GM21619 (cell line): ENCODE data around the gene NCKAP5.

Experiments used
- ATAC-seq: cut with Tn5 transposase; IDR thresholded peaks from one replicate; pipeline ENCODE4 v1.9.1; 2021; ENCODE audit not compliant: unreplicated experiment

NCKAP5 gene

GRCh38 chr2:133293544-133294353, 274.5 kb downstream of the NCKAP5 start:
- no peak for ATAC-seq

GRCh38 chr2:133292259-133292658, 276.0 kb downstream of the NCKAP5 start:
- no peak for ATAC-seq

GRCh38 chr2:133287709-133288108, 280.6 kb downstream of the NCKAP5 start:
- no peak for ATAC-seq

- no peak for ATAC-seq
Measured at GRCh38 chr2:133286326-133286922, 281.8 kb downstream of the NCKAP5 start.

GRCh38 chr2:133273031-133273430, 295.2 kb downstream of the NCKAP5 start:
- no peak for ATAC-seq

DNA sequence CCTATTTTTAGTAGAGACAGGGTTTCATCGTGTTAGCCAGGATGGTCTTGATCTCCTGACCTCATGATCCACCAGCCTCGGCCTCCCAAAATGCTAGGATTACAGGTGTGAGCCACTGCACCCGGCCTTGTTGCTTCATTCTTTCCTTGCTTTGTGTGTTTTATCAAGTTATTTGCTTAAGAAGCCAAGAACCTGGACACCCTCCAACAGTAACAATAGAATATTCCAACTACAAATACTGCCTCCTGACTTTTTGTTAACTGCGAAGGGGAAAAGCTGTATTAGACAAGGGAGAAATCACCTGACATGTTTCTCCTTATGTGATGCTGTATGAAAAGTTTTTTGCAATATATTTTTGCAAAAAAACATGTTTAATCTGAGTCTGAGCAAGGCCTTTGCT, 297.2 kb downstream of the NCKAP5 start:
- ATAC-seq, result no peak

- no peak for ATAC-seq
Measured at GRCh38 chr2:133270550-133270949, 297.7 kb downstream of the NCKAP5 start.

DNA sequence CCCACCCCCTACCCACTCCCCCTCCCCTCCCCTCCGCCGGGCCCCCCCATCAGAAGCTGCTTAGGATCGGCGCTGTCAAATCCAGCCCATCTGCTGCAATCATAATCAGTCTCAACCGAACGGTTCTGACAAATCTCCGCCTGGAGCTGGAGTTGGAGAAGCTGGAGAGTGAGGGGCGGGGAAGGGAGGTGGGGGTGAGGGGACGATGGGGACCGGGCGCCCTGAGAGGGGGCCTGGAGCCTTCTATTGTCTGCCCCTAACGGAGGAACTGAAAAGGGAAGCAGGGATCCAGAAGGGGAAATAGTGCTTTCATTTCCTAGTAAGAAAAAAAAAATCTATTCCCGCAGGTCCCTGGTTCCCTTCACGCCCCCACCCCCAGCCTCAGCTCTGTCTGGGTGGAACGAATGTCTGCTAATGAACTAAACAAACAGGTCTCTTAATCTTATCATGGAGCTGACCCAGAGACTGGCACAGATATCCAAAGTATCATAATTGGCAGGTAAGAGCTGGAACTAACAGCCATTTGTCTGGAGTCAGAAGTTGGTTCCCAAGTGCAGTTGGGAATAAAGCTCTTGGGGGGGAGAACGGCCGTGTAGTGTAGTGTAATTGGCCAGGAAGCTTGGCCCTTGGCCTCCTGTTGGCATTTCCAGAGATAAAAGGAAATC, 301.2 kb downstream of the NCKAP5 start:
- ATAC-seq, result no peak

DNA sequence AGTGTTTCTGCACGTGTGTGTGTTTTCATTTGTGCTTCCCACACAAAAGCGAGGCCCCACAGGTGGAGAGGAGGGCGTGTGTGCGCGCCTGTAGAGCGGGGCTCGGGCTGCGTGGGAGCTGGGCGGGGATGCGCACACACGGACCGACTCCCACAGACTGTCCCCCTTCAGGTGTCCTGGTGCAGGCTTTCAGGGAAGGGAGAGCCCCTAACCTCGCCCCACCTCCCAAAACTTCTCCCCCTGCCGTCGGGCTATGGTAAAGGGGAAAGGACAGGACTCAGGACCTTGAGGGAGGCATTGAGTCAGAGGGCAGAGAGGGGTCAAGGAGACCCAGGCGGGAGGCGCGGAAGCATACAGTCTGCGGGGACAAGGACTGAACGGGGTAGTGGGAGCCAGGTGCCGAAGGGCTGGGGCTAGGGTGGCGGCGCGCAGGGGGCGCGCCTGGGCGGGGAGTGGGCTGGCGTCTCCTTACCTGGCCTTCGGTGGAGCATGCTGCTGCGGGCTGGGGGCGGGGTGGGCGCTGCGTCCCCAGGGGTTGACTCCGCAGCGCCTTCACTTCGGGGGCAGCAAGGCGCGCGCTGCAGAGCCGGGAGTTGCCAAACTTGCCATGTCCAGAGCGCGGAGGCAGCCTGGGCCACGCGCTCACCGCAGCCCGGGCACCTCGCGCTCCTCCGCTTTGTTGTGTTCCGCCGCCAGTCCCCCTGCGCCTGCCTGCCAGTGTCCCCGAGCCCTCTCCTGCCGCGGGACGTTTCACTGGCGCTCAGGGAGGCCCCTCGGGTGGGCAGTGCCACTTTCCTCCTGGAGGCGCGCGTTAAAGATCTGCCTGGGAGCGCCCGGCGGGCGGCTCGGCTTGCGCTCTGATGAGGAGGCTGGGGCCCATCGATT, 302.0 kb downstream of the NCKAP5 start:
- ATAC-seq, result no peak

DNA sequence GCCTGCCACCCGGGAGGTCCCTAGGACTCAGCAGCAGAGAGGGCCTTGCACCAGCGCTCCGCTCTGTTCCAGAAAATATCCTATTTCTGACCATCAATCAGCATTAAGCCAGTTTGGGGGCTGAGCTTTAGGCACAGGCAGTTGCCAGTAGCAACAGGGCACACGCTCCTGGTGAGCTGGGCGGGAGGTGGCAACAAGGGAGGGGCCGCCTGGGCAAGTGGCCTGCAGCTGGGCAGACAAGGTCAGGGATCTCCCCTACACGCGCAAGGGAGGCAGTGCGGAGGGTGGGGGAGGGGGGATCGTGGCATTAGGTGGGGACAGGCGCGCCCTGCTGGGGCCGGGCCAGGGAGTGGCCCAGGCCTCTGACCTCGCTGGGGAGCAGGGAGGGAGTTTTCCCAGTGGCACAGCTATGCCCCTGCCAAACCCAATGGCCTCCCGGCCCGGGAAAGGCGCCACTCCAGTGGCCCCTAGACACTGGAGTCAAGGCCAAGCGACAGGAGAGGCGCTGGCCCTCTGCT, 302.8 kb downstream of the NCKAP5 start:
- ATAC-seq, result no peak

- ATAC-seq, result no peak
Measured at GRCh38 chr2:133264989-133265401, 303.3 kb downstream of the NCKAP5 start.

- no peak for ATAC-seq
Measured at GRCh38 chr2:133262893-133263292, 305.4 kb downstream of the NCKAP5 start.

GRCh38 chr2:133255360-133255759, 312.9 kb downstream of the NCKAP5 start:
- ATAC-seq, result no peak

GRCh38 chr2:133253793-133254192, 314.5 kb downstream of the NCKAP5 start:
- ATAC-seq, result no peak

GRCh38 chr2:133252780-133253355, 315.4 kb downstream of the NCKAP5 start:
- no peak for ATAC-seq

DNA sequence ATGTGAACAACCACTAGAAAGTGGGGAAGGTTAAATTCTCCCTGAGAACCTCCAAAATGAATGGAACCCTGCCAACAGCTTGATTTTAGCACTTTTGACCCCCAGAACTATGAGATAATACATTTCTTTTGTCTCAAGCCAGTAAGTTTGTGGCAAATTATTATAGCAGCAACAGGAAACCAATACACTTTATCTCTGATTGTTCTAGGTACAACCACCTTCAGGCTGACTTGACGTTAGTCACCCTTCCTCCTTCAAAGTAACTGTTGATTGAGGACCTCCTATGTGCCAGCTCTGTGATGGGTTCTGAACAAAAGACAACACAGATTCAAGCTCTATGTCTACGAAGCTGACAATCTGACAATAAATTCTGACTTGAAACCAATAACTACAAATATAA, 318.9 kb downstream of the NCKAP5 start:
- ATAC-seq, result no peak

GRCh38 chr2:133248264-133248663, 320.0 kb downstream of the NCKAP5 start:
- ATAC-seq, result no peak

- ATAC-seq, result peak; percentile 80
Measured at GRCh38 chr2:133247631-133248030, 320.6 kb downstream of the NCKAP5 start.

- ATAC-seq, result no peak
Measured at GRCh38 chr2:133241224-133241571, 327.1 kb downstream of the NCKAP5 start.

DNA sequence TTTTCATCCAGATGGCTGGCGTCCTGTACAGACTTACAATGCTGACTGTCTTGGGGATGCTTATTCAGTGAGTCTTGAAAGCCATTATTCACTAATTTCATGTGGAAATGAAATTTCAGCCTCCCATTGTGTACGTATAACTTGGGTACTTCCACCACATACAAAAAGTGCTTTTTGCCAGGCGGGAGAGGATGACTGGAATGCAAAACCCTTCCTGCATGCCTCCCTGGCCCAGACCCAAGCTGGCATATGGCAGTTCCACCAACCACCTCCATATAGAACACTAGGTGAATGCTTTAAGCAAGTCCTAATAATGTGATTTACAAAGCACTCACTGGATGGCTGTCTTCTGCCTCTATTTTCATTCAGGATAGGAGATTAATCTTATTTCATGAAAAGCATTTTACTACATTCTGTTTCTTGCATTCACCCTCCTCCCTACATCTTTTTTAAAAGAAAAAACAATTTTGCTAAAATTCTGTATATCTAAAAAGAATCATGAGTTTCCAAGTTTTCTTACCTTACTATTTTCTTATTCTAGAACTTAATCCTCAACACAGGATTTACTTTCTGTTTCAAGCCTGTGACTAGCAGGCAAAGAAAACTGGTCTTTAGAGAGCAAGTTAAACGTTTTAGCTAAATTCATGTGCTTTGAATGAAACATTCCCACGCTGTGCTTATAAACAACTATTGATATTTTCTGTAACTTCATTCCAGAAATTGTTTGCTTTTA, 327.6 kb downstream of the NCKAP5 start:
- no peak for ATAC-seq
